Measurements from ENCODE around the gene CHRNB4.
"Not testable (repeated sequence)": the region's sequence is repeated elsewhere in the genome, so short reads cannot be mapped to it uniquely, and the experiment has no call there.

The CHRNB4 gene

DNA sequence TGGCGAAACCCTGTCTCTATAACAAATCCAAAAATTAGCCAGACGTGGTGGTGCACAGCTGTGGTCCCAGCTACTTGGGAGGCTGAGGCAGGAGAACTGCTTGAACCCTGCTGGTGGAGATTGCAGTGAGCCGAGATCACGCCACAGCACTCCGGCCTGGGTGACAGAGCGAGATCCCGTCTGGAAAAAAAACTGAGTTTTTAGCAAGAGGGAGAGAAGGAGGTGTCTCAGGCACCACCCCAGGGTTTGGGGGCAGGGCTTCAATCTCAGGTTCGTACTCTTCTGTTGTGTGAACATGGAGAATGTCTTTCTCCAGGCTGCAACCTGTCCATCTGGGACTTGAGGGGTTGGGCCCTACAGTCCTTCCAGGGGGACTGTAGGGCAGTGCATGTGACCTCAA, 22.9 kb downstream of the CHRNB4 start:
- DNase-seq (ENCODE audit: low read depth in 2 of 2, low spot score in 1 of 2), result no peak

DNA sequence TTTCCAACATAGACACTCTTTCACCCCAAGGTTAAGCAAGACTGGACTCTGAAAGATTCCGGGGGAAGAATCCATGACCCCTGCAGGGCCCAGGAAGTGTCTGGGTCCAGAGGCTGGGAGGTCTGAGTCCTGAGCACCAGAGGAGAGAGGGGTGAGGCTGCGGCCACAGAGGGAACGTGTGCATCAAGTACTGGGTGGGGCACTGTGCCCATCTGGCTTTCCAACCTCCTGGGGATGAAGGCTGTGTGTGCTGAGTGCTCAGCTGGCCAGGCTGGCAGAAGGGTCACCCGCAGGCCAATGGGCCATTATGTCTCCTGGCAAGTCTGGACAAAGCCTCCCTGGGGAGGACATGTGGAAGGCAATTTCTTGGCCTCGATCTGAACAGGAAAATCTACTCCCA, 23.5 kb downstream of the CHRNB4 start:
- no peak for DNase-seq (ENCODE audit: low read depth in 2 of 2, low spot score in 1 of 2)

DNA sequence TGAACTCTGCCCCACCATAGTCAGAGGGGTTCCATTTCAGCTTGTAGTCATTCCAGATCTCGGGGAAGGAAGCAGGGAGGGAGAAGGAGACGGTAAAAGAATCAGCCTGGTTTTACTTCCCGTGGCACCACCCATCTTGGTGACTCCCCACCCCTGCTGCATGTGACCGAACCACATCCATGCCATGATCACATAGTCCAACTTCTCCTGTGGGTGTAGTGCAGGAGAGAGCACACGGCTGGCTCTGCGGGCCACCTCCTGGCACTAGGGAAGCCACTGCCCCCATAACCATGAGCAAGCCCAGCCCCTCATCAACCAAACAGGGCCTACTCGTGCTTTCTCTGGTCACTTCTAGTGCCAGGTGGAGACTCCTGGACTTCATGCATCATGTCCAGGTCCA, 23.9 kb downstream of the CHRNB4 start:
- DNase-seq (ENCODE audit: low read depth in 2 of 2, low spot score in 1 of 2), result no peak

DNA sequence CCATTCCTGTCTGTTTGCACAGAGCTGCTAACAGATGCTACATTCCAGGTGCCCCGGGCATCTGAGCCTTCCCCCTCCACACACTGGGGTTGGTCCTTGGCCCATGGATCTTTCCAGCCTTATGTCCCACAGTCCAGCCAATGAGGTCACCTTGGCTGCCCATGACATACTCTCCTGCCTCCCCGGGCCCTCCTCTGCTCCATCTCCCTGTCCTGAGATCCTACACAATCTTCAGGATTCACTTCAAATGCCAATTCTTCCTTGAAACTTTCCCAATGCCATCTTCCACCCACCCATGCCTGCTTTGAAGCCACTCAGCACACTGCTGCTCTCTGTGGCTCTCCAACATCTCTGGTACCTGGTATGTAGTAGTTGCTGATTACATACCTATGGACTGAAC, 24.5 kb downstream of the CHRNB4 start:
- DNase-seq (ENCODE audit: low read depth in 2 of 2, low spot score in 1 of 2), result no peak

DNA sequence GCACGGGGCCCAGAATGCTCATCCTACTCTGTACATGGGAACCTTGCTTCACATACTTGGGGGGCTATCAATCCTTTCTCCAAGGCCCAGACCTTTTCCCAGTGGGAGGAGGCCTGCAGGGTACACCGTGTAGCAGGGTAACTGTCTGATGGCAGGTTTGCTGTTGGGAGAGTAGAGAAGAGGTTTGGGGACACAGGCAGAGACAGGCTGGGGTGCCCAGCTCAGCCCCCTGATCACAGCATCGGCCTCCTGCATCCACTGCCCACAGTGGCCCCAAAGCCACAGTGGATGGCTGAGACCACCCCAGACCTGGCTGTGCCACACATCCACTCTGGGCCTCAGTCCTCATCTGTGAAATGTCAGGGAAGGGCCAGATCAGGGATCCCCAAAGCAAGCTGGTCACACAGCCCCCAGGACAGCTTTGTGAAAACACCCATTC, 25.8 kb downstream of the CHRNB4 start:
- DNase-seq (ENCODE audit: low read depth in 2 of 2, low spot score in 1 of 2), result no peak

DNA sequence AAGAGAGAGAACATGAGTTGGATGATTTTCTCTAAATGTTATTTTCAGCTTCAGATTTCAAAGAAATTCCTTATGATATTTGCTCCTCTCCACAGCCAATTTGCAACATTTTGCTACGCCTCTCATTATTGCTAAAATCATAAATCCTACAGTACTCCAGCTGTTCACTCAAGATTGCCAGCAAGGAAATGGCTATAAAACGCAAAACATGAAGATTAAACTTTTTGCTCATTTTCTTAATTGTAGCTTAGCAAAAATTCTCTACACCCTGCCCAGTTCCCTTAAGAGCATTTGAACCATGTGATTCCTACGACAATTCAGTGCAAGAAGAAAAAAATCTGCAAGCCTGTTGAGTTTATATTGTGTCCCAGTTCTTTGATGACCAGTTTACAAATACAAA, 27.0 kb downstream of the CHRNB4 start:
- DNase-seq (ENCODE audit: low read depth in 2 of 2, low spot score in 1 of 2), result no peak

DNA sequence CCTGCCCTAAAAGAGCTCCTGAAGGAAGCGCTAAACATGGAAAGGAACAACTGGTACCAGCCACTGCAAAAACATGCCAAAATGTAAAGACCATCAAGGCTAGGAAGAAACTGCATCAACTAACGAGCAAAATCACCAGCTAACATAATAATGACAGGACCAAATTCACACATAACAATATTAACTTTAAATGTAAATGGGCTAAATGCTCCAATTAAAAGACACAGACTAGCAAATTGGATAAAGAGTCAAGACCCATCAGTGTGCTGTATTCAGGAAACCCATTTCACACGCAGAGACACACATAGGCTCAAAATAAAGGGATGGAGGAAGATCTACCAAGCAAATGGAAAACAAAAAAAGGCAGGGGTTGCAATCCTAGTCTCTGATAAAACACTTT, 31.5 kb downstream of the CHRNB4 start:
- not testable (repeated sequence) for DNase-seq (ENCODE audit: low read depth in 2 of 2, low spot score in 1 of 2)

DNA sequence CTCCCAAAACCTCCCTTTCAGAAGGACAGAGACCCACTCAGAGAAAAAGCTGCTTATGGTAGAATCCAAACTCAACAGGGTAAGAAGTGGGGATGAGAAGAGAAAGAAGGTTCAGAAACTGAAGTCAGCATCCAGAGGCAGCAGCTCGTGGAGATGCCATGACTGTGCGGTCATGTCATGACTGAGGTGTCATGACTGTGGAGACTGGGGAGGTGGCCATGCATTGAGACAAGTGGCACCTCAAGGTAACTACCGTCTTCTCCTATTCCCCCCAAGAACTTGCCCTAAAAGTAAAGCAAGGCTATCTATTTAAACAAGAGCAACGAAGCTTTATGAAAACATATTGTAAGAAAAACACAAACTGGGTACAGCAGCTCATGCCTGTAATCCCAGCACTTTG, 35.3 kb downstream of the CHRNB4 start:
- no peak for DNase-seq (ENCODE audit: low read depth in 2 of 2, low spot score in 1 of 2)

DNA sequence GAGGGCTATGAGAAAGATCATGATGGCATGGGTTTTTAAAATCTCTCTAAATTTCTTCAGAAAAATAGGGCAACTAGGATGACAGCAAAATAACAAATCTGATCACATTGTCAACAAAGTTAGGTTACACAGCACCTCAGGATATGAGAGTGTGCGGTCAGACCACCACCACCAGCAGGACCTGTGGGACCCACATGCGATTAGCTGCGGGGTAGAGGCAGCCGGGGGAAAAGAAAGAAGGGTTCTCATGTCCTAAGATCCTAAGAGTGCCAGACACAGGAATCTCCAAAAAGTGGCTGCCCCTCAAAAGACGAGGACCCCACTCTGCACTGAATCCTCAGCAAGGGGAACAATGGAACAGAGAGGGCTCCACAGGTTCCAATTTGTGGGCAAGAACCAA, 35.8 kb downstream of the CHRNB4 start:
- no peak for DNase-seq (ENCODE audit: low read depth in 2 of 2, low spot score in 1 of 2)

DNA sequence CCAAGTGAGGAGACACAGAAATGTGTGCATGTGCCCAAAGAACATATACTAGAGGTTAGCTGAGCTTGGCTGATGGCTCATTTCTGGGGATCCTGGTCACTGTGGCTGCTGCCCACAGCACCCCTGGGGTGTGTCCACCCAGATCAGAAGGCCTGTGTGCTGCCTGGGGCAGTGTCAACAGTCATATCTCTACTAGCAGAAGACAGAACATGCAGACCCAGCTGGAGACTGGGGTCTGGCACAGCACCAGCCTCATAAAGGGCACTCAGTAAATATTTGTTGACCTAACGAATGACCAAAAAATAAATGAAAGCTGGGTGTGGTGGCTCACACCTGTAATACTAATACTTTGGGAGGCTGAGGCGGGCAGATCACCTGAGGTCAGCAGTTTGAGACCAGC, 36.6 kb downstream of the CHRNB4 start:
- no peak for DNase-seq (ENCODE audit: low read depth in 2 of 2, low spot score in 1 of 2)

DNA sequence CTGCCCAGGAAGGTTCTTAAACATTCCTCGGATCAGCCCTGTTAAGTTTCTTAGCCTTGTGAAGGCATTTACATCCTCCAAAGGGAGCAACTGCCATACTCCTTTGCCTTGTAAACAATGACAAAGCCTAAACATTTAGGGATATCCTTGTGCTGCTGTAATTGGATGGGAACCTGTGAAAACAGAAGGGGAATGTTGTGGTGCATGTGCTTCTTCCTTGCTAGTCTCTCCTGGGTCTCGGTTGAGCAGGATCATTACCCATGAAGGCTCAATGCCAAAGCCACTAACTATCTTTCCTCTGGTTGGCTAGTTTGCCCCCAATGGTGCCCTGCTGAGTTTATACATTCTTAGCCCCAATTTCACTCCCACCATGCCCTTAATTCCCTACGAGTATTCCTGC, 37.5 kb downstream of the CHRNB4 start:
- DNase-seq (ENCODE audit: low read depth in 2 of 2, low spot score in 1 of 2), result no peak

DNA sequence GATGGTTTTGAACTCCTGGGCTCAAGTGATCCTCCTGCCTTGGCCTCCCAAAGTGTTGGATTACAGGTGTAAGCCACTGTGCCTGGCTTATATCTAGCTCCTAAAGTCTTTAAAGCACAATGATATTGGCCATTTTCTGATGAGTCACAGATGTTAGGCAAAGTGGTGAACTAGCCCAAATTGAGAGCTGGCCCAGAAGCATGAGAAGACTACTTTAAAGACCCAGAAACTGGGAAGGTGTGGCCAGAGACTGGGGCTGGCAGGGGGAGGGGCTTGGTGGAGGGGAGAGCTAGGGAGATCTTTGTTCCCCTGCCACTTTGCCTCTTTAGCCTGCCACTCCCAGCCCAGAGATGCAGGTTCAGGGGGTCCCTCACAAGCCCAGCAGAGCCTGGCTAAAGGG, 41.8 kb downstream of the CHRNB4 start:
- DNase-seq (ENCODE audit: low read depth in 2 of 2, low spot score in 1 of 2), result no peak

DNA sequence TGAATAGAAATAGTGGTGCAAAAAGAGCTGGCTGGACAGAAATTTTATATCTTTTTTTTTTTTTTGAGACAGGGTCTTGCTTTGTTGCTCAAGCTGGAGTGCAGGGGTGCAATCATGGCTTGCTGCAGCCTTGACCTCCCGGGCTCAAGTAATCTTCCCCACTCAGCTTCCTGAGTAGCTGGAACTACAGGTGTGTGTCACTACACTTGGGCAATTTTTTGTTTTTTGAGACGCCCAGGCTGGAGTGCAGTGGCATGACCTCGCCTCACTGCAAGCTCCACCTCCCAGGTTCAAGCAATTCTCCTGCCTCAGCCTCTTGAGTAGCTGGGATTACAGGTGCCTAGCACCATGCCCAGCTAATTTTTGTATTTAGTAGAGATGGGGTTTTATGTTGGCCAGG, 42.7 kb downstream of the CHRNB4 start:
- DNase-seq (ENCODE audit: low read depth in 2 of 2, low spot score in 1 of 2), result no peak

DNA sequence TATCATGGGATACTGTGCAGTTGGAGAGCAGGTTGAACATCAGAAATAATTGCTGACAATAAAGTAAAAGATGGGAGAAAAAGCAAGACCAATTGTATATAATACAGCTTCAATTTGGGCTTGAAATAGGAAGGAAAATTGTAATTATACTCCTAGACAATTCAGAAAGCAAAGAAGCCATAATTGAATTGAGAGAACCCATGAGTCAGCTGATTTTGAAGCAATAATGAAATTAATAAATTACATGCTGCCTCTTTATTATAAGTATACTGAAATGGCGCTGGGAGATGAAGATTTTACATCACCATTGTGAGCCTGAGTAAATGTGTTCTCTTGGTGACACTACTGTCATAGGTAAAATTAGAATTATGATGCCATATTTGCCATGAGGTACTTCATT, 43.4 kb downstream of the CHRNB4 start:
- no peak for DNase-seq (ENCODE audit: low read depth in 2 of 2, low spot score in 1 of 2)

DNA sequence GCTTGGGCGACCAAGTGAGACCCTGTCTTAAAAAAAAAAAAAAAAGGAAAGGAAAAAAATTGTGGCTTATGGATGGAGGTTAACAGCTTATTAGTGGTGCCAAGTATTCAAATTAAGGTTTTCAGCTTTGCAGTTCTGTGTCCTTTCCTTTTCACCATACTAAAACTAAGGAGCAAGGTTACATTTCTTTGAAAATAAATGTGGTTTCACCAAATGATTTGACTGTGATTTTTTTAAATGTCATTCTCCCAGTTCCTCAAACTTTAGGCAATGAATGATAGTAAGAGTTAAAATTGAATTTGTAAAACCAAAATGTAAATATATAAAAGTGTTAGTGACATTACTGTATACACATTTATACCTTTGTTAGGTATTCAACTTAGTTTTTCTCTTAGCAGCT, 66.1 kb downstream of the CHRNB4 start:
- DNase-seq (ENCODE audit: low read depth in 2 of 2, low spot score in 1 of 2), result no peak
